ENCODE measurements around the gene BRAT1.
A peak's percentile ranks its signal among the peaks of the same experiment; 100 is the strongest.

The BRAT1 gene

DNA sequence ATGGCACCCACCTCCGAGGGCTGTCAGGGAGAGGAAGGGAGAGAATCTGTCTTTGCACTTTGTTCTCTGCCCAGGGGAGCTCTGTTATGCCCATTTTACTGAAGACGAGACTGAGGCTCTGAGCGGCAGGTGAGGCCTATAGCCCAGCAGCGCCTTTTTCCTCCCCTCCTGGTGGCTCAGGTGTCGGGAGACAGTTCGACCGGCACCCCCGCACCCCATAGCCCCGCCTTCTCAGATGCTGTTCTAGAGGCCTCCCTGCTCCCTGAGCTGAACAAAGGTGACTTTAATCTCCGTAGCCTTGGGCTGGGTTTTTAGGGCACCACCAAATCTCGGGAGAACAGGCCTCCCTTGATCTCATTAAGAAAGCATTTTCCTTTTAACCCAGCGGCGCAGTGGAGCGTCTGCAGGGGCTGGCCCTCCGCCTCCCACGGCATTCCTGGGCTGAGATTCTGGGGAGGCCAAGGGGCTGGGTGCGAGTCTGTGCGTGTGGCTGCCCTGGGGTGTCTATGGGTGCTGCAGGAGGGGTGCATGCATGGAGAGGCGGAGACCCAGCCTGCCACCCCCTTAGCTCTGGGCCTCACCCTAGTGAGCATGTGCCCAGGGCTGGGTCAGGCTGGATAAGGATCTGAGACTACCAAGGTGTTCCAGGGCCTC lies 32.4 kb downstream of the BRAT1 start:
- DNase-seq: peak; percentile 68

DNA sequence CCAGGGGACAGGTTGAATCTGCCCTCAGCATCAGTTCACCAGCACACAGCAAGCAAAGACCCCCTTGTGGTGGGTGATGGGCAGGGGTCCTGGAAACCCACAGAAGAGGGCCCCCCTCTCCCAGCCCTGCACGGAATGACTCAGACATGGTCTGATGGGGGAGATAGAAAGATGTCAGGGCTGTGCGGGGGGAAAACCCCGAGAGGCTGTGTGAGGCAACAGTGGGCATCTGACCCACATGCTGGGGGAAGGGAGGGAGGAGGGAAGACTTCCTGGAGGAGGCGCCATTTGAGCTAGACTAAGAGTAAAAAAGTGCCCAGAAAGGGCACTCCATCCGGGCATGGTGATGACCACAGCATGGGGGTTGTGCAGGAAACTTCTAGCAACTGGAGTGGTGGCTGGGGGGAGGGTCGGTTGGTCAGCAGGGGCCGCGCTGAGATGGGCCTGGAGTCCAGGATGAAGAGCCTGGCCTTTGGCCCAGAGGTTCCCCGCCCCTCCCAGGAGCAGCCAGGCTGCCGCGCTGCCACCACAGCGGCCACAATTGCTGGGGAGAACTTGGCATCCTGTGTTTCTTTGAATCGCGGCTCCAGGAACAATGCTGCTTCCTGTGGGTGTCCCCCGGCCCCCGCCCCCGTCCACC lies 33.3 kb downstream of the BRAT1 start:
- peak; percentile 80 for DNase-seq

- DNase-seq: no peak
Measured at GRCh38 chr7:2521341-2521745, 34.0 kb downstream of the BRAT1 start.

DNA sequence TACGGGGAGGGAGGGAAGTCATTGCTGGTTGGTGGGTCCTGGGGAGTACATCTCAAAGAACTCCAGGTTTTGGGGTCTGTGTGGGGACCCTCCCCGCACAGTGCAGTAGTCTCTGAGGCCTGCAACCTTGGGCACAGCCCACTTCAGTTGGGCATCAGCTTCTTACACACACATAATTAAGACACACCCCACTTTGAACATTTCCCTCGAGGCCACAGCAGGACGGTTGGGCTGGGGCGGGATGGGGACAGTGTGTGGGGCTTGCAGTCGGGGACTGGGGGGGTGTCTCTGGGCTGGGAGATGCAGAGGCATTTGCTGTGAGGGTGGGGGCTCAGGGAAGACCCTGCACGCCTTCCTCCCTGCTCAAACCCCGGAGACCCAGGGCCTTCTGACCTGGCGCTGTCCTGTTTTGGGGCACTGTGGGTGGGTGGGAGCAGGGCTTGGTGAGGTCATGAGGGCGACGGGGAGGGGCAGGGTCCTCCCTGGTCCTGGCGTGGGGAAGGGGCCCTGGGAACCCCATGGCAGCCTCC lies 34.5 kb downstream of the BRAT1 start:
- no peak for DNase-seq

- peak; percentile 54 for DNase-seq
Measured at GRCh38 chr7:2520131-2520760, 35.1 kb downstream of the BRAT1 start.

DNA sequence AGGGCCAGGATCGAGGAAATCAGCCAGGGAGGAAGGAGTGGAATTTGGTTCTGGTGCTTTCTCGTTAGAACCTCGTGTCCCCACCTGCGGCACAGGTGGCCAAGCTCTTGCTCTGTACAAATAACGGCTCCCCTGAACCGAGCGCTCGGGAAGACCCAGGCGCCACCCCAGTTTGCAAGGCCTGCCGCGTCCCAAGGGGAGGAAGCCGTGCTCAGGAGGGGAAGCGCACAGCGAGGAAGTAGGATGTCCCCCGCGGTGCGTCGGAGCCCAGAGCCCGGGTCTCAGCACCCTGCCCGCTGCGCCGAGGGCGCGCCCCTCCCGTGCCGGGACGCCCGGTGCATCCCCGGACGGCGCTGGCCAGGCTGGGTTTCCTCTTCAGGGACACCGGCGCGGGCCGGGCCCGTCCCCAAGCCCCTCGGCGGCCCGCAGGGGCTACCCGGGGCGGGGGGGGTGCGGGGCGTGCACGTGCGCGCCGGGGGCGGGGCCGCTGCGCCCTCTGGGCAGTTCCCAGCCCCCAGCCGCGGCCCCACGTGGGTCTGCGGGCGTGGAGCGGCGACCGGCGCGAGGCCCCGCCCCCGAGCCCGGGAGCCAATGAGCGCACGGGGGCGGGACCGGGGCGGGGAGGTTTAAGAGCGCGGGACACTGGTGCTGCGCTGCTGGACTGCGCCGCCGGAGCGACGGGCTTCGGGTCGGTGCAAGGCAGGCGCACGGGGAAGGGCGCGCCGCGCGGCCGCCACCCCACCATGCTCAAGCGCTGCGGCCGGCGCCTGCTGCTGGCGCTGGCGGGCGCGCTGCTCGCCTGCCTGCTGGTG lies 36.0 kb downstream of the BRAT1 start, which contains the start of gene LFNG:
LFNG (plus strand) TSS at position 656 of the 812 bp plus-strand sequence; CDS start at position 744, 88 bp downstream.
- DNase-seq: peak; percentile 86

GRCh38 chr7:2518737-2519118 lies 36.6 kb downstream of the BRAT1 start:
- no peak for DNase-seq

DNA sequence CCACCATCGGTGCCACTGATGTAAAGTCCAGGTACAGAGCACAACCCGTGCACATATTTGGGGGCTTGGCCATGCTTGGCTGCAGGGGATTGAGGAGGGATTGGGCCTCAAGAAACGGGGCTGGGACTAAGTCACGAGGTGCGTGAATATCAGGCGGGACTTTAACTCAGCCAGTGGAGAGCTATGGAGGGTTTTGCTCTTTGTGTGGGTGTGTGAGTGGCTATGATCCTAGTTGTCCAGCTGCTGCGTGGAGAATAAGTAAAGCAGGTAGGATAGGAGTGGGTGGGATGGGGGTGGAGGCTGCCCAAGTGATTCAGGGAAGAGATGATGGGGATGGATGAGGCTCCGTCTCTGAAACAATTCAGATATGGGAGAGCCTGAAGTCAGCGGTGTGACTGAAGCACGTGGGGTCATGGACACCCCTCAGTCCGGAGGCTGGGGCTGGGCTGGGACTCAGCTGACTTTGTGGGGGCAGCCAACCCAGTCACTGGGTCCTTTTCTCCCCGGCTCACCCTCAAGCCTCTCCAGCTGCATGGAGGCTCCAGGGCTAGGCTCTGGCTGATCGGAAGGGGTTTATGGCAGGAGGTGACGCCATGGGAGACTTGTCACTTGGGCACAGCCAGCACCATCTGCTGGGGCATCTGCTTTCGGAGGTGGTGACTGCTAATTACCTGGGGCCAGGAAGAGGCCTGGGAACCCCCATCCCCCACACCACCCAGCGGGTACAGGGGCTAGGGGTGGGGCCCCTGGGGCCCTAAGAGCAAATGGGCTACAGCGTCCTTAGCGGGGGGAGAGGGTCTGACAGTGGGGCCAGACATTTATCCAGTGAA lies 37.4 kb downstream of the BRAT1 start:
- no peak for DNase-seq

DNA sequence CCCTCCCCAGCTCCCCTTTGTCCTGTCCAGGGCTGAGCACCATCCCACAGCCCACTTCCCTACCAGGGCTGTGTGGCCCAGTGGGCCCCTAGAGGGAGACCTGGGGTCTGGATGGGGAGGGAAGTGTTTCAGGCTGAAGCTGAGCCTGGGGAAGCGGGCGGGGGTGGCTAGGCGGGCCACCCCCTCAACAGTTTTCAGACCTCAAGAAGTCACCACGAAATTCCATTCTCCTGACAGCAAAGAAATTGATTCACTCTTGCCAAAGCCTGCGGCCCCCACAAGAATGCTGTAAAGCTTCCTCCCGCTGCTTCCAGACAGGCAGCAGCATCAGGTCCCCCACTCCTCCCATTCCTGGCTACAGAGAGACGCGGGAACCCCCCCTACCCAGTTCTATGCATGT lies 38.3 kb downstream of the BRAT1 start:
- DNase-seq: no peak

DNA sequence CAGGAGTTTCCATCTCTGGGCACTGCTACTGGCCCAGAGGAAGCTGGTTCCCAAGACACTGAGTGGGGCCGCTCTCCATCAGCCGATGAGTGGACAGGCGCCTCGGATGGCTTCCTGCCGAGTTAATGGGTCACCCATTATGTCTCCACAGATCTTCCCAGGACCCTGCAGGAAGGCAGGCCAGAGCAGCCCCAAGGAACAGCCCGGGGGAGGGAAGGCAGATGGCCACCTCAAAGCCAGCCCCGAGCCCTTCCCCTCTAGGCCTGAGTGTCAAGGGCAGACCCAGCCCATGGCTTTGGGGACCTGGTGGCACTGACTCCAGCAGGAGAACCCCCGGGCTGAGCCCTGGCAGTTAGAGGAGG lies 39.1 kb downstream of the BRAT1 start:
- DNase-seq: no peak

DNA sequence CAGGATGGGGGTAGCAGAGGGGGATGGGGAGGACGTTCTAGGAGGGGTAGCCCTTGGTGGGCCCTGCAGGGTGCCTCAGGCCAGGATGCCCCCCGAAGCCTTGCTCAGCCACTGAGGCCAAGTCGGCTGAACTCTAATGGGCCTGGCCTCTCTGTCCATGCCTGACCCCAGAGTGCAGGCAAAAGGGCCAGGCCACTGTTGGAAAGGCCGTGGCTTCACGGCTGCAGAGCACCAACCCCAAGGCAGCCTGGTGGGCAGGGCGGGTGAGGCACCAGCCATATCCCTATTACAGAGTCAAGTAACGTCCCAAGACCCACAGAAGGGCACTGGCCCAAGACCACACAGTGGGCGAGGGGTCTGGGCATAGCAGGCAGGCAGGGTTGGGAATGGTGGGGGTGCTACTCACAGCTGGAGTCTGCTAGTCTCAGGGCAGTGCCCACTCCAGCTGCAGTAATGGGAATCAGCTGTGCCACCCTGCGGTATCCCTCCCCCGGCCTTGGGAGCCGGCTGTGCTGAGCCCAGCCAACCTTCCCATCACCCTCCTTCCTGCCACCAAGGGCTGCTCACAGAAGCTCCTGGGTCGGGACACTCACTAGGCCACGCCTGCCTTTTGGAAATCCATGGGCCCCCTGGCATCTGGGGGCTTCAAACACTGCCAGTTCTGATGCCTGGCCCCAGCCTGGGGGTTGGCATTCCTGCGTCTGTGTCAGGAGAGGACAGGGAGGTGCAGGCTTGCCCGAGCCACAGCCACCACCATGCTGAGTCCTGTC lies 39.7 kb downstream of the BRAT1 start:
- DNase-seq: no peak

DNA sequence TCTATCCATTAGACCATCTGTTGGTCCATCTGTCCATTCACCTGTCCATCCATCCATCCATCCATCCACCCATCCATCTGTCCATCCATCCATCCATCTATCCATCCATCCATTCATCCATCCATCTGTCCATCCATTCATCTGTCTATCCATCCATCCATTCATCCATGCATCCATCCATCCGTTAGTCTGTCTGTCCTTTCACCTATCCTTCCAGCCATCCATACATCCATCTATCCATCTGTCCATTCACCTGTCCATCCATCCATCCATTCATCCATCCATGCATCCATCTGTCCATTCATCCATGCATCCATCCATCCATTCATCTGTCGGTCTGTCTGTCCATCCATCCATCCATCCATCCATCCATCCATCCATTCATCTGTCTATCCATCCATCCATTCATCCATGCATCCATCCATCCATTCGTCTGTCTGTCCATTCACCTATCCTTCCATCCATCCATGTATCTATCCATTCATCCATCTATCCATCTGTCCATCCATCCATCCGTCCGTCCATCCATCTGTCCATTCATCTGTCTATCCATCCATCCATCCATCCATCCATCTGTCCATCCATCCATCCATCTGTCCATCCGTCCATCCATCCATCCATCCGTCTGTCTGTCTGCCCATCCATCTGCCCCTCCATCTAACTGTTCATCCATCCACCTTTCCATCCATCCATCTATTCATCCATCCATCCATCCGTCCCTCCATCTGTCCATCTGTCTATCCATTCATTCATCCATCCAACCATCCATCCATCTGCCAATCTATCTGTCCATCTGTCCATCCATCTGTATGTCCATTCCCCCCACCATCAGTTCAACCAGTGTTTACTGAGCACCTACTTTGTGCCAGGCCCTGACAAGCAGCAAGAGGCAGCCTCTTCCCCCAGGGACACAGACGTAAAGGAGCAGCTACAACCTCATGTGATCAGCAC lies 40.6 kb downstream of the BRAT1 start:
- no peak for DNase-seq

DNA sequence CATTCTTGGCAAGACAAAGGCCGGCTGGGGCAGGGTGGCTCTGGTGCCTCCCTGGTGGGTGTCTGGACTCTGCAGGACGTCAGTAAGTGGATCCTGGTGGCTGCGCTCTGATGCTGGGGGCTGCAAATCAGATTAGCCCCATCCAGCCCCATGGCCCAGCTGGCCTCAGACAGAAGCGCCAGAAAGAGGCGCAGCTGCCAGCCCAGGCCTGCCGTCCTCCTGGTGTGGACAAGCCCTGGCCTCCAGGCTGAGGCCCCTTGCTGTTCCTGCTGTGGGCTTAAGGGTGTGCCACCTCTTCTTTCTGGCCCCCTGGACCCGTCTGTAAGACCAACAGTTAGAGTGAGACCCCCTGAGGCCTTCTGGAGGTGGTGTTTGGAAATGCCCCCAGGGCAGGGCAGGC lies 41.6 kb downstream of the BRAT1 start:
- DNase-seq: no peak

DNA sequence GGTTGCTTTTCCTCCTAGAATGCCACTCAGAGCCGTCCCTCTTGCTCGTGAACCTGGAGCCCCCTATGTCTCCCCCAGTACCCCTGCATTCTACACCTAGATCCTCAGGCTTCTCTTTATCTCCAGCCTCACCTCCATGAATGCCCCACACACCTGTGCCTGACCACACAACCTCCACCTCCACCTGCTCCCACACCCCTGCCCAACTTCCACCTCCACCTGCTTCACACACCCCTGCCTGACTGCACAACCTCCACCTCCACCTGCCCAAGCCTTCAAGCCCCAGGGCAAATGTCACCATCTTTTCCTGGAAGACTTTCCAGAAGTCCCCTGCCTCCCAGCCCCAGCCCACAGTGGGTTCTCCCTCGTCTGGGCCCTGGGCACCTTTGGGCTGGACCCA lies 42.6 kb downstream of the BRAT1 start:
- DNase-seq: no peak

DNA sequence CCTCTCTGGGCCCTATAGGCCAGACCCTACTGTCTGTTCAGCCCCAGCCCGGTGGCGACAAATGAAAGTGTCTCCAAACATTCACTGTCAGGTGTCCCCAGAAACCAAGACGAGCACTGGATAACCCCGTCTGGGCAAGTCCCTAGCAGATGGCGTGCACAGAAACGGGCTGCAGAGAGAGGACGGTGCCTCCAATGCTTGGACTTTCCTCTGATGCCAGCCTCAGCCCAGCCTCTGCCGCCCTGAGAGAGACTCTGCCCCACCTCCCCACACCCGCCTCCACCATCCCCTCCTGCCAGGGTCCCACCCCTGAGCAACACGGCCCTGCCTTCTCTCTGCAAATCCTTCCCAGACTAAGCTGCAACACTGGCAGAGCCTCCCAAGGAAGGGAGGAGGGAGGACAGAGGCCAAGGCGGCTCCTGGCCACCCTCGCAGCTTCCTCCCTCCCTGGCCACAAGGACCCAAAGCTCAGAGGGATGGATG lies 43.1 kb downstream of the BRAT1 start:
- no peak for DNase-seq

GRCh38 chr7:2511769-2512168 lies 43.6 kb downstream of the BRAT1 start:
- DNase-seq: no peak

GRCh38 chr7:2510909-2511768 lies 44.2 kb downstream of the BRAT1 start:
- peak; percentile 71 for DNase-seq

DNA sequence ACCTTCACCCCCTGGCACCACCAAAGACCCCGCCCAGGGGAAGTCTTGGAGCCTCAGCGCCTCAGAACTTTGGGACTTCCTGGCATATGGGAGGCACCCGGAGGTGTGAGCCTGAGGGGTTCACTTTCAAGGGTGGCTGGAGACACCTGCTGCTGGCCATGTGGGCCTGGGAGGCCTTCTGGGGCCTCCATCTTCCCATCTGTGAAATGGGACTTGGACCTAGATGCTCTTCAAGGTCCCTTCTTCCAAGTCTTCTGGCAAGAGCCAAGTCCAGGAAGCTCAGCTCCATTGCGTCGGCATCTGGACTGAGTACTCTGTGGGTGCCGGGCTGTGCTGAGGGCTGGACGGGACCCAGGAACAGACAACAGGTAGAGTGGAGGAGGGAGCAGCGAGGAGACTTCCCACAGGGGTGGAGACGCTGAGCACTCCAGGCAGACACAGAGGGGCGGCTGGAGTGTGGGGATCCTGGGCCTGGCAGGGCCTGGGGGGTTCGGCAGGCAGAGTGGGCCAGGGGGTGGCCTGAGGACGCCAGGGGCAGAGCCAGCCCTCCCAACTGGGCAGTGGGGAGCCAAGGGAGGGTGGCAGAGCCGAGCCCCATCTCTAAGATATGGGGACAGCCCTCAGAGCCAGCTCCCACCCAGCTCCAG lies 45.1 kb downstream of the BRAT1 start:
- no peak for DNase-seq
